ENCODE results near the gene MOK.
"Not testable (repeated sequence)": the region's sequence is repeated elsewhere in the genome, so short reads cannot be mapped to it uniquely, and the experiment has no call there.

The MOK gene

GRCh38 chr14:102282751-102283465 is 22.1 kb downstream of the MOK start:
- DNase-seq: no peak

DNA sequence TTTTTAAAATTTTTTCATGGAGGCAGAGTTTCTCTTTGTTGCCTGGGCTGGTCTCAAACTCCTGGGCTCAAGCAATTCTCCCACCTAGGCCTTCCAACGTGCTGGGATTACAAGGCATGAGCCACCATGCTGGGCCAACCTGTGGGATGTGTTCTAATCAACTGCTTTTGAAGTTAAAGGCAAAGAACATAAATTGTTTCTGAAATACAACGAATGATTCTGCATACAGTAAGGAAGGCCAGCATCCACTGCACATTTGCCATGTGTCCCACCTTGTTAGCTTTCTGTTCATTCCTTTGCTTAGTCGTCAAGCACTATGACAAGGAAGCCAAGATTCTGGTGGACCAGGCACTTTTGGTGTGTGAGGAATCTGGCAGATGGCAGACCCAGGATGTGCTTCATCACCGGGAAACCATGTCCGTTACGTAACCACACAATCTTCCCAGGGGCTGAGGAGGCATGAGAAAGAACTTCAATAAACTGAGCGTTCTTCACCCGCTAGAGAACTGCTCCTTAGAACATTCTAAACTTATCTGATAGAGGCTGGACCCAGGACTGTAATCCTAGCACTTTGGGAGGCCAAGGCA is 24.5 kb downstream of the MOK start:
- DNase-seq: peak; percentile 66

DNA sequence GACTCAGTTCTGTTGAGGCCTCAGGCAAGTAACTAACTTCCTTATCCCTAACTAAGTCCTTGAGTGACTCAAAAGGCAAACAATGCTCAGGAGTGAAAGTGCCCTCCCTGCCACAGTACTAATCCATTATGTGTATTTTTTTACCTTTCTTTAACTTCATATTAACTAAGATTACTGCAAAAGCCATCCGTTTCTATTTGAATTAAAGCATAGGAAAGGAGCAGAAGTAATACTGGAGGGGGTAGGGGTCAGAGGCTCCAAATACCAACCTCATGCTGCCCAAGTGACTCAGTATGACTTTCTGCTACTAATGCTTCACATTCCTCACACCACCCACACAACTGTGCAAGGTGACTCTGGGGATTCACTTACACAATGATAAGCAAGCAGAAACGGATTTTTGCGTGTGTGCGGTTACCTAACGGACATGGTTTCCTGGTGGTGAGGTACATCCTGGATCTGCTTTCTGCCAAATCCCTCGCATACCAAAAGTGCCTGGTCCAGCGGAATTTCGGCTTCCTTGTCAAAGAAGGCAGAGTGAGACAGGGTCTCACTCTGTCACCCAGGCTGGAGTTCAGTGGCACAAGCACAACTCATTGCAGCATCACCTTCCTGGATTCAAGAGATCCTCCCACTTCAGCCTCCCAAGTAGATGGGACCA is 25.1 kb downstream of the MOK start:
- peak; percentile 86 for DNase-seq

DNA sequence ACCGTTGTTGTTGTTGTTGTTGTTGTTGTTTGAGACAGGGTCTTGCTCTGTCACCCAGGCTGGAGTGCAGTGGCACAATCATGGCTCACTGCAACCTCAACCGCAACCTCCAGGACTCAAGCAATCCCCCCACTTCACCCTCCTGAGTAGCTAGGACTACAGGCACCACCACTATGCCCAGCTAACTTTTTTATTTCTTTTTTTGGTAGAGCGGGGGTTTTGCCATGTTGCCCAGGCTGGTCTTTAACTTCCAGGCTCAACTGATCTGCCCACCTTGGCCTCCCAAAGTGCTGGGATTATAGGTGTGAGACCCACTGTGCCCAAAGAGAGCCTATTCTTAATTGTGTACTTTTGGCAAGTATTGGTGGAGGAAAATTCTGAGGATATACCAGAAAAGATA is 25.7 kb downstream of the MOK start:
- no peak for DNase-seq

GRCh38 chr14:102278631-102278935 is 26.4 kb downstream of the MOK start:
- DNase-seq: no peak

DNA sequence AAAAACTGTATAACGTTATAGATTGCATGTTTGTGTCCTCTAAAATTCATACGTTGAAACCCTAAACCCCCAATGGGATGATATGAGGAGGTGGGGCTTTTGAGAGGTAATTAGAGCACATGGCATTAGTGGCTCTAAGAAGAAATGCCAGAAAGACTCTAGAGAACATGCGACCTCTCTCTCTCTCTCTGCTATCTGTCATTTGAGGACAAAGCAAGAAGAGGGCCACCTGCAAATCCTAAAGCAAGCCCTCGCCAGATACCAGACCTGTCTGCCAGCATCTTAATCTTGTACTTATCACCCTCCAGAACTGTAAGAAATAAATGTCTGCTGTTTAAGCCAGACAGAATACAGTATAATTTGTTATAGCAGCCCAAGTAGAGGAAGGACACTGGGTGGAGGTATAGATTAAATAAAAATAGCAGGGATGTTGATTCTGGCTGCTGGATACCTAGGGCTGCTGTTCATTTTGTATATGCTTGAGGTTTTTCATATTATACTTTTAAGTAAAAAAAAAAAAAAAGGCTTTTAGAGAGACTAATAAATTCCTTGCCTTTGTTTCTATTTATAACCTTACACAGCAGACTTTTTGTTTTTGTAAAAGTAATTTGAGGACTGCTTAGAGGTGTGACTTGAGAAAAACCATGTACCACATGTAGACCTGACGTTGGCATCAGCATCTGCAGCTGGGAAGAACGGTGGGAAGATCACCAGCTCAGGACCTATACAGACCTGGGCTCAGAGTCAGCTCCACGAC is 26.9 kb downstream of the MOK start:
- DNase-seq: no peak

DNA sequence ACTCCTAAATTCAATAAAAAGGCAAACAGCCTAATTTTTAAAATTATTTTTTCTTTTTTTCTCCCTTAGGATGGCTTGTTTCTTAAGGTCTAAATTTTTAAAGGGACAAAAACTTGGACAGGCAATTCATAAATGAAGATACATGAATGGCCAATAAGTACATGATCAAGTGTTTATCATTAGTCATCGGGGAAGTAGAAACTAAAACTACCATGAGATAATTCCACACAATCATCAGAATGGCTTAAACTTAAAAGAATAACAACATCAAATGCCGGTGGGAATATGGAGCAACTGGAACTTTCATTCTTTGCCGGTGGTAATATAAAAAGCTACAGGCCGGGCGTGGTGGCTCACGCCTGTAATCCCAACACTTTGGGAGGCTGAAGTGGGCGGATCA is 29.1 kb downstream of the MOK start:
- no peak for DNase-seq

DNA sequence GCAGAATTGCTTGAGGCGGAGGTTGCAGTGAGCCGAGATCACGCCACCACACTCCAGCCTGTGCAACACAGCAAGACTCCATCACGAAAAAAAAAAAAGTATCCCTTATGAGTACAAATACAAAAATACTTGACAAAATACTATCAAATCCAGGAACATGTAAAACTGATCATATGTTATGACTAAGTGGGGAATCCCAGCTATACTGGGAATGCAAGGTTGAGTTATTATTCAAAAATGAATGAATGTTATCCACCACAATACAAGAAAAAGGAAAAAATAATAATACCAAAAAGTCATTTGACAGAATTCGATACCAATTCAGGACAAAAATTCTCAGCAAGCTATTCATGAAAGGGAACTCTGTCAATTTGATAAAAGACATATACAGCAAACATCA is 32.6 kb downstream of the MOK start:
- no peak for DNase-seq

GRCh38 chr14:102264775-102265174 is 40.2 kb downstream of the MOK start:
- DNase-seq: no peak

- DNase-seq: no peak
Observed at GRCh38 chr14:102264355-102264754, 40.6 kb downstream of the MOK start.

DNA sequence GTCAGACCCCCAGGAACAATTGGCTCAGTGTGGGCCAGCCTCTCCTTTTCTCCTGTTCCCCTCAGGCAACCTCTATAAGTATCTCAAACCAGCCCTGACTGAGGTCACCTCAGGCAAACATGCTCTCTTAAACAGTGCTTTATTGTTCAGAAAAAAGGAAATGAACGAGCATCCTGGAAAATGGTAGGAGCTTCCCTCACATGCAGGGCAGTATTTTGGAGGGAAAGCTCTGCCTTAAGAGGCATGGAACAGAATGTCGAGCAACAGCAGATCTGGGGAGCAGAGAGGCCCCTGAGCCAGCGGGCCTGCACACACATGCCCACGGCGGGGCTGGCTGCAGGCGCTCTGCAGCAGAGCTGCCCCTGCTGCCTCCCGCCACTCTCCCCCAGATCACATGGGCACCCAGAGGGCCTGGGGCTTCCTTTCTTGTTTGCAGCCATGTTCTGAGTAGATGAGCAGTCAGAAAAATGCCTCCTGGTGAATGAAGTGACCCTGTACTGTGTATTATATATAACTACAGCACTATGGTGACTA is 42.0 kb downstream of the MOK start:
- DNase-seq: peak; percentile 94

GRCh38 chr14:102258136-102258535 is 46.8 kb downstream of the MOK start:
- no peak for DNase-seq

- no peak for DNase-seq
Observed at GRCh38 chr14:102256716-102257115, 48.2 kb downstream of the MOK start.

GRCh38 chr14:102255401-102256190 is 49.4 kb downstream of the MOK start:
- DNase-seq: no peak

- DNase-seq: no peak
Observed at GRCh38 chr14:102252834-102253801, 51.8 kb downstream of the MOK start.

DNA sequence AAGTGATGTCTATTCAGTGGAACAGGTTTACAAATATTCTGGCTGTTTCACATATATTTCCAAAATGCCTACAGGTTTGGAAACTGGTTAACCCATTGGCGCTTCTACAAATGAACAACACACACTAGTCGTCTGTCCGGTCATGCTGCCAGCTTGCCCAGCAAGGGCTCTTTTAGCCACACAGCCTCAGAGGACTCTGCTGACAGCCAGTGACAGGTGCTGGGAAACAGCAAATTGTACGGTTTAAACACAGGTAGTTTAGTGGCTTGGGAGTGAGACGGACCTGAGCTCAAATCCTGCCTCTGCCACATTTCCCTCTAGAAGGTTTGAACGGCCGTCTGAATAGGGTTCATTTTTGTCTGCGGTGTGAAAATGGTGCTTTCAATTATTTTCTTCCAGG is 53.8 kb downstream of the MOK start:
- no peak for DNase-seq

GRCh38 chr14:102250636-102251035 is 54.3 kb downstream of the MOK start:
- no peak for DNase-seq

- DNase-seq: no peak
Observed at GRCh38 chr14:102249981-102250380, 55.0 kb downstream of the MOK start.

DNA sequence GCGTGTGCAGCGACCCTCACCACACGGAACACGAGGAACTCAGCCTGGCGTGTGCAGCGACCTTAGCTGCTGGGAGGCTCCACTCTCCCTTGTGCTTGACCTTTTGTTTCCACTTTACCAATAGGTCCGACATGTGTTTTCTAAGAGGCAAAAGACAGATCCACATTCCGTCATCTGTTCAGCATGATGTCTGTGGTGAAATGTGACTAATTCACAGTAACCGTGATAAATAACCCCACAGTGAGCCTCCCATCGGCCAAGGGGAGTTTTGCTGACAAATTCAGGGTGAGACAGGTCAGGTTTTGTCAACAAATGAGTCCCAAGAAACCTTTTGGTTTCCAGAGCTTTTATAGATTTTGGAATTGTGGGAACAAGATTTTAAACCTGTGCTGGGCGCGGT is 55.9 kb downstream of the MOK start:
- DNase-seq: no peak

DNA sequence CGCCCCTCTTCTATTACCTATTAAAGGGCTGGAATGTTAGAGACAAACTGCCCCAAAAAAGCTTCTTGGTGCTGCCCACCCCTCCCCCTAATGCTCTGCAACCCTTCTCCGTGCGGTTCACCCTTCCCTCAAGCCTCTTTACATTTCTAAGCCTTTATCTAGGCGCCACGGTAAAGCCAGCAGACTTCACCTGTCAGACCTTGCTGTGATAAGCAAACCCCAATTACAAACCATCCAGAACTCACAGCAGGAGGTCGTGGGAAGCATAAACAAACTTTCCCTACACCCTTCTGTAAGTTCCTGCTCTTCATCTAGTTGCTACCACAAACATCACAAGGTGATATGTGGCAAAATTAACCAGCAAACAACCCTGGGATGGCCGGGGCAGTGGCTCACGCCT is 56.8 kb downstream of the MOK start:
- no peak for DNase-seq

GRCh38 chr14:102246071-102246470 is 58.9 kb downstream of the MOK start:
- no peak for DNase-seq

GRCh38 chr14:102243795-102244194 is 61.2 kb downstream of the MOK start:
- not testable (repeated sequence) for DNase-seq
